Endometrial microvascular endothelial cells (primary cell): ENCODE results near the gene GPA33. TPM values are rescaled to one million over a fixed set of nuclear protein-coding genes. Genes with fewer than 3 reads are reported as not detected.

Experiments
- in situ Hi-C: cut with HindIII; loops from 2 replicates; pipeline ENCODE4 v1.10.0; 2017; ENCODE audit warnings: low sequenced_read_pairs, low pct_unique_long_range_greater_than_20kb; ENCODE audit errors: inconsistent ontology term
- total RNA-seq: library from RNA; depleted of rRNA; stranded (reverse); fragments of >200 nt; gene quantifications from one replicate; pipeline ENCODE4 v1.2.3, GENCODE V29; 2015; ENCODE audit errors: inconsistent ontology term

Gene GPA33
- total RNA-seq, 1 donor from 2014 or later, result not detected

DNA sequence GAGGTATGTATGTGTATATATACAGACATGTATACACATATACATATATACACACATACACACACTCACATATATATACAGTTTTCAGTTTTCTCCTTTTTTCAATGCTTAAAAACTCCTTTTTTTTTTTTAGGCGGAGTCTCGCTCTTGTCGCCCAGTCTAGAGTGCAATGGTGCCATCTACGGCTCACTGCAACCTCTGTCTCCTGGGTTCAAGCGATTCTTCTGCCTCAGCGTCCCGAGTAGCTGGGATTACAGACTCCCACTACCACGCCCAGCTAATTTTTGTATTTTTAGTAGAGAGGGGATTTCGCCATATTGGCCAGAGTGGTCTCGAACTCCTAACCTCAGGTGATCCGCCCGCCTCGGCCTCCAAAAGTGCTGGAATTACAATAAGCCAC is 30.7 kb upstream of the GPA33 start:
- in situ Hi-C loops, result no loop called here

DNA sequence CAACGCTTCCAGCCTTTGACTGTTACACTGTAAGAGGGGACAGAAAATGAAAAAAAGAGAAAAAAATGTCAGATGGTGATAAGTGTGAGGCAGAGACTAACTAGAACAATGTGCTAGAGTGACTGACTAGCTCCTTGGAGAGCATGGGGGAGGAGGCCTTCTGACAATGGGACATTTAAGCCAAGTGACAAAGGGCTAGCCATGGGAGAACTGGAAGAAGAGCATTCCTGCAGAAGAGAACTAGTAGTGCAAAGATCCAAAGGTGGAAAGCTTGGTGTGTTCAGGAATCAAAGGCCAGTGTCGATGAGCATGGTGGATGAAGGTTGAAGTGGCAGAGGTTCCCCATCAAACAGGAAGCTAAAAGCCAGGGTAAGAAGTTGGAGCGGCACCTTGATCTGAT is 29.5 kb upstream of the GPA33 start:
- in situ Hi-C loops, result no loop called here

DNA sequence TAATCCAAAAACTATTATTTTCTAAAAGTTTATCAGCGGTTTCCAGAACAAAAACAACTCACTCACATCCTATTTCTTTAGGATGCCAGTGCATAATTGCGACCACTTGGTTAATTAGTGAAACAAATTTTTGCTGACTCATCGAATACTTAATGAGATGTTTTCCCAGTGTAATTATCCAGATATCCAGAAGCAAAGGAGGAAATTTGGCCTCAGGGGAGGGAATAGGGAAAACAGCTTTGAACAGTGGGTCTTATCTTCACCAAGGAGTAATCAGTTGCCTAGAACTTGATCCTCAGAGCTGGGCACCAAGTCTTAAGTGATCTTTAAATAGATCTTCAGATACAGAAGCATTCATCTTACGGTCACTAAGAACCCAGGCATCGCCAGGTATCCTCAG is 28.0 kb upstream of the GPA33 start:
- in situ Hi-C loops, result no loop called here

DNA sequence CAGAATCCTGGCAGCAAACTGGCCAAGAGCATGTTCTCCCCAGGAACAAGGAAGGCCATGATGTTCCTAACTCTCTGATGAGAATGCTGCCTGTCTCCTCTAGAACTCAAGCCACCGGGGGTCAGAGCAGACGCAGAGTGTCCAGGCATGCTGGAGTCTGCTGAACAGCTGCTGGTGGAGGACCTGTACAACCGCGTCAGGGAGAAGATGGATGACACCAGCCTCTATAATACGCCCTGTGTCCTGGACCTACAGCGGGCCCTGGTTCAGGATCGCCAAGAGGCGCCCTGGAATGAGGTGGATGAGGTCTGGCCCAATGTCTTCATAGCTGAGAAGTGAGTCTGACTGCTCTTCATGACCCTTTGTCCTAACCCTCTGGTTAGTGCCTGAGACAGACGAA is 27.0 kb upstream of the GPA33 start:
- in situ Hi-C loops, result no loop called here

DNA sequence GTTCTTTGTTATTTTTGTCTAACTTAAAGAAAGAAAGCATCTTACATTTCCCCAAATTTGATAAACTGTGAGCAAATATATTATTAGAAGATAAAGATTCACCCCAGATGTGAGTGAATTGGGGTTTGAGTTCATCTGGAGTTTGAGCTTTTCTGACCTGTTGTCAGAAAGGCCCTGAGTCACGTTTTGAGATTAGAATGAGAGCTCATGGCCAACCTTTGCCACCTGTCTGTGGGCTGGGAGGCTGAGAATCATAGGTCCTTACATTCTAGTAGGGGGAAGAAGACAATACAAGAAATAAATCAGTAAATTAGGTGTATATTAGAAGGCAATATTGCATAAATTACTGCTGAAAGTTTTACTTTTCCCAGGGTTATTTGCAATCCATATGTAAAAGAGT is 26.0 kb upstream of the GPA33 start:
- in situ Hi-C loops, result no loop called here

DNA sequence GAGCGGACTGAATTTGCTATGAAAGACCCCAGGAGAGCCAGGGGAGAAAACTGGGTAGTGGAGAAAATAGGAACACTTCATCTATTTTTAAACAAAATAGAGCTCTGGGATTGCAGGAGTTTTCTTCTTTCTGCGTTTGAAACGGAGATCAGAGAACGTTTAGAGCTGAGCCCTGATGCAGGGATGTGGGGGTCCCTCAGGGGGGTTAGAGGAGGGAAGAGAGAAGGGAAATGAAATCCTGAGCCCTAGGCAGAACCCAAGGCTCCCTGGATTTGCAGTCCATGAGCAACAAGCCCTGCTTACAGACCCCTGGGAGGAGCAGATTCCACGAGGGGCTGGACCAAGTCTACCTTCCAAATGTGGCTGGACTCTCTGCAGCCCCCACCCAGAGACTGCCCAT is 25.5 kb upstream of the GPA33 start:
- in situ Hi-C loops, result no loop called here

DNA sequence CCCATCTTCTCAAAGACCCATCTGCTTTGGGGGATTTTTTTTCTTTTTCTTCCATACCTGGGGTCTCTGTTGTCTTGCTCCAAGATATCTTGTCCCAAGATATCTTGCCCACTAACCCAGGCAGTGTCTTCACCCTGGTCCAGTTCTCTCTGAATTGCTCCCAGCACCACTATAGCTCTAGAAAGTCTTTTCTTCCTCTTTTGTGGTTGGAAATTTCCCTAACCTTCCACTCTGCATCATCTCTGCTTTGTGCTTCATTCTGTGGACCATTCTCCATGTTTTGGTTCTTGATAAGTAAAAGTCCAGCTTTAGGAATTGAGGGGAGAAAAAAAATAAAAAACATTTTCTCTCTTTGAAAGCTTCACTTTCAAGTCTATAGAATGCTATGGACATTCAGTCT is 24.5 kb upstream of the GPA33 start:
- in situ Hi-C loops, result no loop called here

DNA sequence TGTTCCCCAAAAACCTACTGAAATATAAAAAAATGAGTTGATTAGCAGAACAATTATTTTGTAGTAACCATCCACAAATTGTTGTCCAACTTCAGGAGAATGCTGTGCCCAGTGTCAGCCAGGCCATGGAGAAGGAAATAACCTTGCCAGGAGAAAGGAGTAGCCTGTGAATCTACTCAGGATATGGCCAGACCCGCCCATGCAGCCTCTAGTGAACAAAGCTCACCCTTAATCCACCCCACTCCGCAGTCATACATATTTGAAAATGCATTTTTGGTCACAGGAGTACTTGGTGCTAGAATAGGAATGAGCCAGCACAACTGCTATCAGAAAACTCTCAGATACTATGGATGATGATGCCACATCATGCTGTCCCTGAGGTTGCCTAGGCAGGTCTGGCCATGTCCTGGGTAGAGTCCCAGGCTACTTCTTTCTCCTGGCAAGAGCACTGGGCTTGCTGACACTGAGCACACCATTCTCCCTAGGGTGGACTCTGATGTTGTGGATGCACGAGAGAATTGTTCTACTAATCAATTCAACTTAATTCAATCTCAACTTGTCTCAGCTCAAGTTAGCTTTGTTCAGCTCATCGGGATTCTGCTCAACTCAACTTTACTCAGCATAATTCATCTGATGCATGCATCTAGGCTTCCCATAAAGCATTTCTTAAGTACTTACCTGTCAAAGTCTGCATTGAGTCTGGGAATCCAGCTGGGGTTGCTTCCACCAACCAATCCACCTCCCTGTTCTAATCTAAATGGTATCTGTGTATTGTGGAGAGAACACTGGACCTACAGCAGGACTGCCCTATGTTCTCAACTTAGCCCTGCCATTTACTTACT is 21.9 kb upstream of the GPA33 start:
- in situ Hi-C loops, result no loop called here

DNA sequence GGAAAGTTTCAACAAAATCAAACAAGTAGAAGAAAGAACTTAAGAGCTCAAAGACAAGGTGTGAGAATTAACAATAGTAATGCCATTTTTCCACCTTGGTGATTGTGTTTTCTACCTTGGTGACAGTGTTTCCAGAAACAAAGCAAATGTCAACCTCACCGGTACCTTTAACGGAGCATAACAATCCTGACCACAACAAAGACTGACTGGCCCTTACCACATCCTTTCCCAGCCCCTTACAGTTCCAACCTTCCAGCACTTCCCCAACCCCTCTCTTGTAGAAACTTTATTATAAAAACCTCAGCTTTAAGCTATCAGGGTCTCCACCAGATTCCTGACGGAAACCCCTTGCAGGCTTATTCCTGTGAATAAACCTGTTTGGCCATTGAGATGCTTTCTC is 20.4 kb upstream of the GPA33 start:
- in situ Hi-C loops, result no loop called here

DNA sequence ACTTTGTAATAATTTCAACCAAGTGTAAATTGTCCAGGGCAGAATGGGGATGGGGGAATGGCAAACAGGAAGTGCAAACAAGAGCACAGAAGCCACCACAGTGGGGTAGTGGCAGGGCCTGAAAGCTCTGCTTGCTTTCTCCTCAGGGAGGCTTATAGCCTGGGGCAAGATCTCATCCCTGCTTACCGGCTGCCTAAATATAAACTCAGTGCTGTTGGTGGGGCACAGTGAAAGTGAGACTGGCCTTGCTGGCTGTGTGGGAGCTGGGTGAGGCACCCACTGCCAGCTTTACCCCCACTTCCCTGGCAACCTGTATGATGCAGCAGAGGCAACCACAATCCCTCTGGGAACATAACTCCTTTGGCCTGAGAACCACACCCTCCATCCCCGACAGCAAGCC is 18.9 kb upstream of the GPA33 start:
- in situ Hi-C loops, result no loop called here

DNA sequence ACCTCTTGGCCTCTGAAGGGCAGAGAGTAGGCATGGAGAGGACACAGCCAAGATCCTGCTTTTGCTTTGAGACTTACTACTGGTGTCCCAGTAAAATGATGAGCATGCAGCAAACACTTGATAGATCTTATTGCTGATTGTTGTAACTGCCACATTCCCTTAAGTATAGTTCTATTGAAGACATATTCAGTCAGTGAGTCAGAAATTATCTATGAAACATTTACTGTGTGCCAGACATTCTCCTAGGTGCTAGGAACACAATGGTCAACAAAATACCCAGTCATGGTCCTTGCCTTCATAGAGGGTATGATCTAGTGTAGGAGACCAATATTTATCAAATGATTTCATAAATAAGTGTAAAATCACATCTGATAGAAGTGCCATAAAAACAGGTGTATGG is 17.3 kb upstream of the GPA33 start:
- in situ Hi-C loops, result no loop called here

DNA sequence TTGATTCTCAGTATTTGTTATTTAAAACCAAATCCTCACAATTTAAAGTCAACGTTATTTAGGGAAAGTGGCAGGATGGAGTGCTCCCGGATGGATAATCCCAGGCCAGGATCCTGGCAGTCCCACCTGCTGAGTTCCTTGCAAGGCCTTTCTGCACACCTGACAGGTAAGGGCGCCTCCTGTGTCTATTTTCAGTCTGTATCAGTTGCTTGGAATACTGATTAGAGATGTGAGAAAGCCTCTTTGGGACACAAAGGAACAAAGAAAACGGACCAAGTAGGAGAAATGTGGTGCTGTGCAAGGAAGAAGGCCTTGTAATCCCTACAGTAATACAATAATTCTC is 15.9 kb upstream of the GPA33 start:
- in situ Hi-C loops, result no loop called here

DNA sequence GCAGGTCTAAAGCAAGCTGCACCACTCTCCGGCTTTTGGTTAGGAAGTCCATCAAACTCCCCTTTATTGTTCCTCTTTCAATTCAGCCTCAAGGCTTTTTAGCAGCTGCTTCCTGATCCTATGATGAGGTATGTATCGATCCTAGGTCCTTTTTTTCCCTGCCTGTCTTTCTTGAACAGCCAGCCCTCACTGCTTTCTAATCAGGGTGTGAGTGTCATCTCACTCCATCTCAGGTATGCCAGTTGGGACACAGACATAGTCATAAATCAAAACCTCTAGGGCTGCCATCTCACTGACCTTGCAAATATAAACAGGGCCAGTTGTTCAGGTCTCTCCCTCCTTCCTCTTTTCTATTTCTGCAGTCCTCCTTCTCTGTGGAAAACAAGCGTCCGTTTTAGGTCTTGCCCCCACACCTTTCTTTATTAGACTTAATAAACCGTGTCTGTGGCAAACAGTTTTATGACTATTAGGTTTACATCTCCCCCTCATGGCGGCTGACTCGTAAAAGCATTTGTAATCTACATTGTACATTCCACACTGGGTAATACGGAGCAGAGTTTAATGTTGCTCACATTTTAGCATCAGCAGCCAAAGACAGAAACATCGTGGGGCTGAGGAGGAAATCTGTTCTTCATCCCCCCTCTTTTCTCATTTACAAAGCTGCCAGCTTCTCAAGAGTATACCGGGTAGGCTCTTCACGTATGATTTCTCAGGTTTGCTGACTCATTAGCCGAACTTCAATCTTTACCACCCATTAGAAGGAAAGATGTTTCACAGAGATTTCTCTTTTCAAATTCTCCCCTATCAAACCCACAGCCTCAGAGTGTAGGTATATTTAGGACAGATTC is 15.3 kb upstream of the GPA33 start:
- in situ Hi-C loops, result no loop called here

DNA sequence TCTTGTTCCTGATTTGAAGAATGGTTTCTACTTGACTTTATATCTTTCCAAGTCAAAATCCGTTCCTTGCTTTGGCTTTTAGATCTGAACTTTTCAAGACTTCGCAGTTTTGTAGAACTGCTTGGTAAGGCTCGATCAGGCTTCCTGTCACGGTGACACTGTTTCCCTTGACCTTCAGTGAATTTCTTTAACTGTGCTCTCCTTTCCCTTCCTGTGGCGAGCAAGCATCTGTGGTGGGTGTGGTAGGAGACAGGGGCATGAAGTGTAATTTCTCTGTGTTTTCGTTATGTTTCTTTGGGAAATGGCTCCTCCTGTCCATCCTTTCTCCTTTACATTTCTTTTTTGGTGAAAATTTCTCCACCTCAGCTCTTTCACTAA is 14.1 kb upstream of the GPA33 start:
- in situ Hi-C loops, result no loop called here

DNA sequence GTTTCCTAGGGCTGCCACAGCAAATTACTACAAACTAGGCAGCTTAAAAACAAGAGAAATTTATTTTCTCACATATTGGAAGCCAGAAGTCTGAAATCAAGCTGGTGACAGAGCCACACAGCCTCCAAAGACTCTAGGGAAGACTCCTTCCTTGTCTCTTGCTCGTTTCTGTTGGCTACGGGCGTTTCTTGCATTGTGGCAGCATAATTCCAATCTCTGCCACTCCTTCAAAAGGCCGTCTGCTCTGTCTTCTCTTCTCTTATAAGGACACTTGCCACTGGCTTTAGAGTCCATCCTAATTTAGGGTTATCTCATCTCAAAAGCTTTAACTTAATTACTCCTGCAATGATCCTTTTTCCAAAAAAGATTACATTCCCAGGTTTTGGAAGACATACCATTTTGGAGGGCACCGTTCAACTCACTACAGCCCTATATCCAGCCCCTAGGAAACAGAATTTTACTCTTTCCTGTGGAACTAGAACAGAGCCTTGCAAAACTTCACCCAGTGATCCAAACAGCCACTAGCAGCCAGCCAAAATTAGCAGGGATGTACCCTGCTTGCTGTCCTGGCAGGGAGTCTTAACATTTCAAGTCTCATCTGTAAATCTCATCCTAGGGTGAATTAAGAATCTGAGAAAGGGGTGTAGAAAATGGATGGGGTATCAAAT is 12.9 kb upstream of the GPA33 start:
- in situ Hi-C loops, result no loop called here

DNA sequence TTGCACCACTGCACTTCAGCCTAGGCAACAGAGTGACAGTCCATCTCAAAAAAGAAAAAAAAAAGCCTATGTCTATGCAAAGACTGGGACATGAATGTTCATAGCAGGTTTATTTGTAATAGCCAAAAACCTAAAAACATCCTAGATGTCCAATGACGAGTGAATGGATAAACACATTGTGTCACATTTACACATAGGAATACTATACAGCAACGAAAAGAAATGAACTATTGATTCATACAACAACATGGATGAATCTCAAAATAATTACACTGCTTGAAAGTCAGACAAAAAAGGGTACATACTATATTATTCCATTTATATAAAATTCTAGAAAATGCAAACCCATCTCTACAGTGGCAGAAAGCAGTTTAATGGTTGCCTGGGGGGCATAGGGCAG is 11.6 kb upstream of the GPA33 start:
- in situ Hi-C loops, result no loop called here

DNA sequence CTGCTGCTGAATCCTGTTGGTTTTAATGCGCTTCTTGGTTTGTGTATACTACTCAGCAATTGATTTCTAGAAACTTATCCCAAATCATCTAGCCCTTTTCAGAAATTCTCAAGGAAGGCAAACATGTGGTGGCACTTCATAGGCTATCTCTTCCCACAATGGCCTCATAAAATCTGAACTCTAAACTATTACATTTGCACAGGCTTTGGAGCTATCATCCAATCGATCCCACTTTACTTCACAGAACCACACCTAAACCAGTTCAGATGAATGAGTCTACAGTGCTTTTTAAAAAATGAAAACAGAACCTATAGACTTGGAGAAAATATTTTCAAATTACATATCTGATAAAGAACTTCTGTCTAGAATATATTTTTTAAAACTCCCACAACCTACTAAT is 10.6 kb upstream of the GPA33 start:
- in situ Hi-C loops, result no loop called here

DNA sequence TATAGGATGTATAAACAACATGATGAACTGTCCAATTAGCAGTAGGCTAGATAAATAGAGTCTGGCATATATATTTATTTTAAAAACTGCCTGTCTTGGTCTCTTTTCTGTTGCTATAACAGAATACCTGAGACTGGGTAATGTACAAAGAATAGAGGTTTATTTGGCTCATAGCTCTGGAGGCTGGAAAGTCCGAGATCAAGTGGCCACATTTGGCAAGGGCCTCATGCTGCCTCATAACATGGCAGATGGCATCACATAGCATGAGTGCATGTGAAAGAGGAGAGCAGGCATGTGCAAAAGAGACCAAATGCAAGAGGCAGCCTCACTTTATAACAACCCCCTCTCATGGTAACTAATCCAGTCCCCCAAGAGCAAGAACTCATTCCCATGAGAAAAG is 9.7 kb upstream of the GPA33 start:
- in situ Hi-C loops, result loop anchor here (25.0 kb wide), 1 partner anchor 87 kb away; no protein-coding TSS in a partner anchor

DNA sequence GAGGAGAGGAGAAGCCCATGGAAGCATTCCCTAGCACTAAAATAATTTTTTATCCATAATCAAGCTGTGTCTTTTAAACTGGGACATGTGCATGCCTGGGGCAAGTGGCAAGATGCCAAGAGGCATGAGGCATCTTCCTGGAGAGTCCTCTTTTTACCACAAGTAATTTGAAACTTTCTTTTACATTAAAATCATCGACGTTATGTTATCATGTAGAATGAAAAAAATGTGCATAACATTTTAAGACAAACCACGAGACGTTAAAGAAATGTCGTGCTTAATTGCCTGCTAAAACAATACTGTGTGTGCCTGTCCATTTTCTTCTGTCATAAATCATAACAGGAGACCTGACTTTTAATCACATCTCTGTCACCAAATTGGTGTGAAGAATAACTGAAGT is 5.2 kb upstream of the GPA33 start:
- in situ Hi-C loops, result loop anchor here (25.0 kb wide), 1 partner anchor 92 kb away; no protein-coding TSS in a partner anchor

DNA sequence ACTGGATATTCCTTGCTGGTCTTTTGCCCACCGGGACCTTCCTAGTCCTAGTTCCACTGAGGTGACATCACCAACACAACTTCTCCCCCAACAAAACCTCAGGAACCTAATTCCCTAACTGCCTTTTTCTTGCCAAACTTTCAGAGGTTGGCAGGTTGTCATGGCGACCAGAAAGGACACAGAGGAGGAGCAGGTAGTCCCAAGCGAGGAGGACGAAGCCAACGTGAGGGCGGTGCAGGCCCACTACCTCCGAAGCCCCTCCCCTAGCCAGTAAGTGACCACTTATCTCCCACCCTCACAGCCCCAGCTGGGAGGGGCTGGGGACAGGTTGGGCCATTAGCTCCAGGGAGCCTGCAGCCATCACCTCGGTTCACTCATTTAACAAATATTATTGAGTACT is 4.5 kb upstream of the GPA33 start:
- in situ Hi-C loops, result loop anchor here (25.0 kb wide), 1 partner anchor 93 kb away; no protein-coding TSS in a partner anchor
